Right atrium auricular region (tissue), 2 donors: ENCODE results near the gene SPEM2. TPM values are rescaled to one million over a fixed set of nuclear protein-coding genes. Genes with fewer than 3 reads are reported as not detected.

Experiments
- DNase-seq: peaks from one replicate; pipeline ENCODE4 v3.0.0-alpha.2; 2019; ENCODE audit warnings: low spot score
- H3K27ac ChIP-seq, 2 donors: fragments of 200-600 bp; sonication (generic); 1 replicate in 1 of 2; 2 replicates in 1 of 2; pipeline ENCODE4 v1.5.1; 2016 to 2019
- H3K27me3 ChIP-seq, 2 donors: fragments of 200-600 bp; sonication (generic); one replicate each; pipeline versions ENCODE4 v1.5.1 to v1.6.0; 2017 to 2019
- H3K36me3 ChIP-seq: fragments of 200-600 bp; sonication (generic); one replicate; pipeline ENCODE4 v1.5.1; 2016
- H3K4me1 ChIP-seq, 2 donors: fragments of 200-600 bp; sonication (generic); one replicate each; pipeline versions ENCODE4 v1.5.1 to v1.6.0; 2017 to 2019
- H3K4me3 ChIP-seq, 2 donors: fragments of 200-600 bp; sonication (generic); 1 replicate in 1 of 2; 2 replicates in 1 of 2; pipeline ENCODE4 v1.5.1; 2017 to 2019; ENCODE audit warnings: mild to moderate bottlenecking in 1 of 2, moderate library complexity in 1 of 2
- H3K9me3 ChIP-seq, 2 donors: fragments of 200-600 bp; sonication (generic); one replicate each; pipeline ENCODE4 v1.5.1; 2019
- CTCF ChIP-seq, 2 donors: fragments of 200-600 bp; sonication (generic); IDR thresholded peaks; one replicate each; pipeline ENCODE4 v1.5.1; 2019; ENCODE audit warnings: antibody characterized with exemption in 2 of 2
- total RNA-seq, 2 donors: library from RNA; depleted of rRNA; stranded (reverse); fragments of >200 nt; gene quantifications; one replicate each; pipeline ENCODE4 v1.1.0, GENCODE V29; 2016

SPEM2 gene
- not detected for total RNA-seq

- DNase-seq: no peak
- Histone ChIP-seq H3K4me1 (no peaks in the 10 kb centered on the region), H3K9me3 (no peaks in the 10 kb centered on the region), H3K27ac (no peak within 1 kb of the TSS), H3K4me3 (no peak within 1 kb of the TSS), H3K27me3 (no peaks in the 10 kb centered on the region), H3K36me3 (no peaks in the 10 kb centered on the region)
- TF ChIP-seq CTCF (IDR thresholded peaks at IDR 0.05): no peak
Observed at GRCh38 chr17:7425316-7425715, at the start of gene SPEM2. Gene SPEM2, plus strand, starts transcription at chr17:7425616. Its CDS starts 73 bp downstream, at chr17:7425689.

GRCh38 chr17:7379134-7379533 lies 46.3 kb upstream of the SPEM2 start:
- H3K4me1 ChIP-seq: peaks cover 0 to 28% of the 10 kb centered on the region in 2 donors
- H3K36me3 ChIP-seq: no peaks in the 10 kb centered on the region
- DNase-seq: no peak
- no peak for TF ChIP-seq CTCF (IDR thresholded peaks at IDR 0.05)
- H3K27ac ChIP-seq: no peak overlapping the region
- no peaks in the 10 kb centered on the region for H3K27me3 ChIP-seq
- H3K9me3 ChIP-seq: no peaks in the 10 kb centered on the region
- H3K4me3 ChIP-seq: no peak overlapping the region

- no peak for TF ChIP-seq CTCF (IDR thresholded peaks at IDR 0.05)
- no peaks in the 10 kb centered on the region for H3K9me3 ChIP-seq
- peak; percentile 69 for DNase-seq
- peak overlapping the region; percentile 38 to 45 for H3K27ac ChIP-seq
- H3K36me3 ChIP-seq: no peaks in the 10 kb centered on the region
- no peaks in the 10 kb centered on the region for H3K27me3 ChIP-seq
- peak overlapping the region; percentile 44 to 55 for H3K4me3 ChIP-seq
- H3K4me1 ChIP-seq: peaks cover 0 to 31% of the 10 kb centered on the region in 2 donors
Observed at GRCh38 chr17:7380321-7380720, 45.1 kb upstream of the SPEM2 start.

GRCh38 chr17:7380855-7381683 lies 44.3 kb upstream of the SPEM2 start, which contains the start of gene TNK1:
Gene TNK1, plus strand, starts transcription at chr17:7381089. Its CDS starts 1,838 bp downstream, at chr17:7382927.
- H3K9me3 ChIP-seq: no peaks in the 10 kb centered on the region
- DNase-seq: no peak
- H3K36me3 ChIP-seq: no peaks in the 10 kb centered on the region
- H3K27ac ChIP-seq: peak within 1 kb of the TSS; percentile 38 to 45
- peak within 1 kb of the TSS; percentile 44 to 55 for H3K4me3 ChIP-seq
- H3K4me1 ChIP-seq: peaks cover 0 to 31% of the 10 kb centered on the region in 2 donors
- H3K27me3 ChIP-seq: no peaks in the 10 kb centered on the region
- no peak for TF ChIP-seq CTCF (IDR thresholded peaks at IDR 0.05)

GRCh38 chr17:7382901-7383300 lies 42.5 kb upstream of the SPEM2 start:
- no peak for TF ChIP-seq CTCF (IDR thresholded peaks at IDR 0.05)
- no peaks in the 10 kb centered on the region for H3K27me3 ChIP-seq
- no peaks in the 10 kb centered on the region for H3K36me3 ChIP-seq
- H3K4me3 ChIP-seq: no peak overlapping the region
- no peak overlapping the region for H3K27ac ChIP-seq
- DNase-seq: no peak
- no peaks in the 10 kb centered on the region for H3K9me3 ChIP-seq
- H3K4me1 ChIP-seq: peaks cover 0 to 31% of the 10 kb centered on the region in 2 donors
